C4-2B (cell line): ENCODE data around the gene RPS2.

Source experiments
- CTCF ChIP-seq: fragments of 450-650 bp; conservative IDR thresholded peaks from 2 replicates; pipeline ENCODE4 v1.5.1; 2017; ENCODE audit warnings: mild to moderate bottlenecking
- ZFX ChIP-seq: fragments of 450-650 bp; IDR thresholded peaks from 2 replicates; pipeline ENCODE4 v1.6.1; 2017

- TF ChIP-seq CTCF, result no peak
- TF ChIP-seq ZFX, result no peak
Measured at GRCh38 chr16:1979271-1980029, 14.8 kb upstream of the RPS2 start.
